GM12873 (cell line): ENCODE measurements around the gene CYB5D1.
A peak's percentile ranks its signal among the peaks of the same experiment; 100 is the strongest.

Source experiments
- TF ChIP-seq, protein P1 (sequence below): IDR thresholded peaks from 2 replicates; pipeline ENCODE4 v1.5.1; 2012; ENCODE audit warnings: low read depth, mild to moderate bottlenecking, moderate library complexity, low read length, control low read depth; ENCODE audit not compliant: insufficient read depth; ENCODE audit errors: missing control alignments

Gene CYB5D1

DNA sequence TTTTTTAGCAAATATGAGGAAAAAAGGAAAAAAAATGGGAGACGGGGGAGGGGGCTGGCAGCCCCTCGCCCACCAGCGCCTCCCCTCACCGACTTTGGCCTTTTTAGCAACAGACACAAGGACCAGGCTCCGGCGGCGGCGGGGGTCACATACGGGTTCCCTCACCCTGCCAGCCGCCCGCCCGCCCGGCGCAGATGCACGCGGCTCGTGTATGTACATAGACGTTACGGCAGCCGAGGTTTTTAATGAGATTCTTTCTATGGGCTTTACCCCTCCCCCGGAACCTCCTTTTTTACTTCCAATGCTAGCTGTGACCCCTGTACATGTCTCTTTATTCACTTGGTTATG, 4.1 kb upstream of the CYB5D1 start:
- TF ChIP-seq, protein P1, sequence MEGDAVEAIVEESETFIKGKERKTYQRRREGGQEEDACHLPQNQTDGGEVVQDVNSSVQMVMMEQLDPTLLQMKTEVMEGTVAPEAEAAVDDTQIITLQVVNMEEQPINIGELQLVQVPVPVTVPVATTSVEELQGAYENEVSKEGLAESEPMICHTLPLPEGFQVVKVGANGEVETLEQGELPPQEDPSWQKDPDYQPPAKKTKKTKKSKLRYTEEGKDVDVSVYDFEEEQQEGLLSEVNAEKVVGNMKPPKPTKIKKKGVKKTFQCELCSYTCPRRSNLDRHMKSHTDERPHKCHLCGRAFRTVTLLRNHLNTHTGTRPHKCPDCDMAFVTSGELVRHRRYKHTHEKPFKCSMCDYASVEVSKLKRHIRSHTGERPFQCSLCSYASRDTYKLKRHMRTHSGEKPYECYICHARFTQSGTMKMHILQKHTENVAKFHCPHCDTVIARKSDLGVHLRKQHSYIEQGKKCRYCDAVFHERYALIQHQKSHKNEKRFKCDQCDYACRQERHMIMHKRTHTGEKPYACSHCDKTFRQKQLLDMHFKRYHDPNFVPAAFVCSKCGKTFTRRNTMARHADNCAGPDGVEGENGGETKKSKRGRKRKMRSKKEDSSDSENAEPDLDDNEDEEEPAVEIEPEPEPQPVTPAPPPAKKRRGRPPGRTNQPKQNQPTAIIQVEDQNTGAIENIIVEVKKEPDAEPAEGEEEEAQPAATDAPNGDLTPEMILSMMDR: no peak

DNA sequence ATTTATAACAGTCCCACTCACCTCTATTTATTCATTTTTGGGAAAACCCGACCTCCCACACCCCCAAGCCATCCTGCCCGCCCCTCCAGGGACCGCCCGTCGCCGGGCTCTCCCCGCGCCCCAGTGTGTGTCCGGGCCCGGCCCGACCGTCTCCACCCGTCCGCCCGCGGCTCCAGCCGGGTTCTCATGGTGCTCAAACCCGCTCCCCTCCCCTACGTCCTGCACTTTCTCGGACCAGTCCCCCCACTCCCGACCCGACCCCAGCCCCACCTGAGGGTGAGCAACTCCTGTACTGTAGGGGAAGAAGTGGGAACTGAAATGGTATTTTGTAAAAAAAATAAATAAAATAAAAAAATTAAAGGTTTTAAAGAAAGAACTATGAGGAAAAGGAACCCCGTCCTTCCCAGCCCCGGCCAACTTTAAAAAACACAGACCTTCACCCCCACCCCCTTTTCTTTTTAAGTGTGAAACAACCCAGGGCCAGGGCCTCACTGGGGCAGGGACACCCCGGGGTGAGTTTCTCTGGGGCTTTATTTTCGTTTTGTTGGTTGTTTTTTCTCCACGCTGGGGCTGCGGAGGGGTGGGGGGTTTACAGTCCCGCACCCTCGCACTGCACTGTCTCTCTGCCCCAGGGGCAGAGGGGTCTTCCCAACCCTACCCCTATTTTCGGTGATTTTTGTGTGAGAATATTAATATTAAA, 3.6 kb upstream of the CYB5D1 start:
- TF ChIP-seq, protein P1: no peak

DNA sequence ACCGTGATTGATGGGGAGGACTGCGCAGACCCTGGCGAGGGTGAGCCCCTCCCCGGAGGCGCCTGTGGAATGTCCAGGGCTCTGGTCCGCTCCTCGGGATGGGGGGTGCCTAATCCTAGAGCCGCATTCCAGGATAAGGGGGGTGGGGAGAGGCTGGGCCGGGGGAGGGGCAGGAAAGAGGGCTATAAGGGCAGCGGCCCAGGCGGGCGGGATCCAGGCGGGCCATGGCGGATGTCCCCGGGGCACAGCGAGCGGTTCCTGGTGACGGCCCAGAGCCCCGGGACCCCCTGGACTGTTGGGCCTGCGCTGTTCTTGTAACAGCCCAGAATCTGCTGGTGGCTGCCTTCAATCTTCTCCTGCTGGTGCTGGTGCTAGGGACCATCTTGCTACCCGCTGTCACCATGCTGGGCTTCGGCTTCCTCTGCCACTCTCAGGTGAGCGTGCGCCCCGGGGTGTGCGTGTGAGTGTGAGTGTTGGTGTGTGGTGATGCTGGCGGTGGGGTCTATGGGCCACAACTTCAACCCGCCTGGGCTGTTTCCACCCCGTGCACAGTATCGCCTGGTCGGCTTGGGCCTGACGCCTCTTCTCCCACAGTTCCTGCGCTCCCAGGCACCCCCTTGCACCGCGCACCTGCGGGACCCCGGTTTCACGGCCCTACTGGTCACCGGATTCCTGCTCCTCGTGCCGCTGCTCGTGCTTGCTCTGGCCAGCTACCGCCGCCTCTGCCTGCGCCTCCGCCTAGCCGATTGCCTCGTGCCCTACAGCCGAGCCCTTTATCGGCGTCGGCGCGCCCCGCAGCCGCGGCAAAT, 2.7 kb upstream of the CYB5D1 start, which contains the start of gene TMEM88:
TMEM88 (plus strand) TSS at position 216 of the 809 bp plus-strand sequence; CDS start at position 225, 9 bp downstream.
- TF ChIP-seq, protein P1: no peak

DNA sequence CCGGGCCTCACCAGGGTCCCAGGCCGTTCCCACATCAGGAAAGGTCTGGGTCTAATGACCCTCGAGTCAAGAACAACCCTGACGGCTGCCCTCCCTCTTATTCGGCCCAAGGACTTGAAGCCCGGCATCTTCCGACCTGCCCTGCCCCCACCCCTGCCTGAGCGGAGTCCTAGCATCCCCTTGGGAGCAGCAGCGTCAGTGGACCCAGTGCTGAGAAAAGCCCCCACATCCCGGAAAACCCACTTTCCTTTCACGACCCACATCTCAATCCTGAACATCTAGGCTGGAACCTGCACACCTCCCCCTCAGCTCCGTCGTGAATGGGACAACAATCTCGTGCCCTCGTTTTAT, 2.2 kb upstream of the CYB5D1 start:
- TF ChIP-seq, protein P1: no peak

DNA sequence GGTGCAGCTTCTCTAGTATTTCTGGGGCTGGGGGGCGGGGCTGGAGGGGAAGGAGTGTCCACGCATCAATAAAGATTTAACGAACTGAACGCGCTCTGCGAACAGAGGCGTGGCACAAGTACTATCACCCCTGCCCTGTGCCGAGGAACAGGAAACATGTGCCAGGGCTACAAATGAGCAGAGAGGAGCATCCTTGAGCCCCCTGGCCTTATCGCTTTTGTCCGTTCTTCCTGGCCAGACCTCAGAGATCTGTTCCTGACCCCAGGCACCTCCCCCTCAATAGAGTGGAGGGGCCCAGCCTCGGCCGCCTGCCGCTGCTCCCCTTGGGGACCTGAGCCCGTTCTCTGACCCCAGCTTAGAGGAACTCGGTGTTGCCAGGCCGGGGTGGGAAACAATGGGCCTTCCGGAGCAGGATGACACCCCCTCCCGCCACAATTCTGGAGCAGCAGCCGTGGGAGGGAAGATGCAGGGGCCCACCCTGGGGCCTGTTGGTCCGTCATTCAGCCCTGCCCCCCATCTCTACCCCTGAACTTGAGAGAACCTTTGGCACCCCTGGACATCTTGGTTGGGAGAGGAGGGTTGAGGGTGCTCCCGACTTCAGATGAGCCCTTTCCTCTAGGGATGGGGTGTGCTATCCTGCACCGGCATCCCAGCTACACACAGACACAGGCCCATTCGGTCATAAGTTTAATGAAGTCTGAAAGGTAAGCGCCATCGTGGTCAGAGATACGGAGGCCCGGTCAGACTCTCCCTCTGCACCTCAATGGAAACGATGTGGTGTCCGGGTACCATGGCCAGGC, 1.6 kb upstream of the CYB5D1 start:
- TF ChIP-seq, protein P1: no peak

DNA sequence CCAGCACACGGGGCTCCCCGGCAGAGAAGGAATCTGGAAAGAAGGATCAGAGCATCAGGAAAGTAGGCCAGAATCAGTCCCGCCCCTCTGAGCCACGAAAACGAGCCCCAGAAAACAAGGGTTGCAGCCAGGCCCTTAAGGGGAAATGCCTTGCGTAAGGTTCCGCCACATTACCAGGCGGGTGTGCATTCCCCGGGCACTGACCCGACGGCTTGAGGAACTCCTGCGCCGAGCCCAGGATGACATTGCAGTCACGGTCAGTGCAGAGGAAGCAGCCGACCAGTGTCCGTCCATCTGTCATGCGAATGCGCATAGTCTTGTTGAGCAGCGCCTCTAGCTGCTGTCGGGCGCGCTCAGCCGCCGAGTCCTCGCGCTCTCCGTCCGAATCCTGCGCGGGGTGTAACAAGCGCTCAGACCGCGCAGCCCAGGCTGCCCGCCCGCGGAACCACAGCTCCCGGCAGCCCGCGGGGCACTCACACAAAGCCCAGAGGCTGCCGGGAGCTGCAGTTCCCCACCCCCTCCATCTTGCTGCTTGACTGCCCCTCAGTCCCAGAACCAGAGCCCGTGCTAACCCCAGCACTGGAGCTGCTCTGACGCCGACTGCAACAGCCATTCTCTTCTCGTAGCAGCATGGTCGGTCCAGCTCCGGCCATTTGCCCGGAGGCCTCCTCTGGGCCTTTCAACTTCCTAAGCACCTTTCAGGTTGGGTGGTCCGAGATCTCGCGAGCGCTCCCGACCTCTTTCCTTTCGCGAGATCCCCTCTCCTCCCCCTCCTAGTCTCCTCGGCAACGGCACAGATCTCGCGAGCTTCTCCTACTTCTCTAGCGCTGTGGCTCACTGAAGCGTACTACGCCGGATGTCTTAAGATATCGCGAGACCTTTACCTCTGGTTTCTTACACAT, 741 bp upstream of the CYB5D1 start, which contains the start of gene NAA38:
NAA38 (minus strand) TSS at position 749 of the 902 bp plus-strand sequence; CDS start at position 653, 96 bp downstream.
- TF ChIP-seq, protein P1: peak; percentile 51
